ENCODE results near the gene ZNF148.

ZNF148 gene

DNA sequence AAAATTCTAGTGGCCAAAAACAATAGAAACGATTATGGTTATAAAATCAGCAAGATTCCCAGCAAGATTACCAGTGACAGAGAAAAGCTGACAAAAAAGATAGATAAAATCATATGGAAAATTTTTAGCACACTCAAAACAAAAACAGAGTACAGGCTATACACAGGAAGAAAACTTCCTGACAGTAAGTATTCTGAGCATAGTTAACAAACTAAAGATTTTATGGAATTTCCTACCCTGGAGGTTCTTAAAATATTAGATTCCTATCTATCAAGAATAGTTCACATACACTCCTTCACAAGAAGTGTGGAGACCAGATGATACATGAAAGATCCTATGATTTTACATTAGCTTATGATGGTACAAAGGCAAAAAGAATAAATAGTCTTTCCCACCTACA, 50.8 kb downstream of the ZNF148 start:
- no peak for DNase-seq

GRCh38 chr3:125322917-125323316, 52.2 kb downstream of the ZNF148 start:
- DNase-seq, result no peak

GRCh38 chr3:125322166-125322565, 53.0 kb downstream of the ZNF148 start:
- DNase-seq, result no peak

- no peak for DNase-seq
Measured at GRCh38 chr3:125319765-125320164, 55.4 kb downstream of the ZNF148 start.

DNA sequence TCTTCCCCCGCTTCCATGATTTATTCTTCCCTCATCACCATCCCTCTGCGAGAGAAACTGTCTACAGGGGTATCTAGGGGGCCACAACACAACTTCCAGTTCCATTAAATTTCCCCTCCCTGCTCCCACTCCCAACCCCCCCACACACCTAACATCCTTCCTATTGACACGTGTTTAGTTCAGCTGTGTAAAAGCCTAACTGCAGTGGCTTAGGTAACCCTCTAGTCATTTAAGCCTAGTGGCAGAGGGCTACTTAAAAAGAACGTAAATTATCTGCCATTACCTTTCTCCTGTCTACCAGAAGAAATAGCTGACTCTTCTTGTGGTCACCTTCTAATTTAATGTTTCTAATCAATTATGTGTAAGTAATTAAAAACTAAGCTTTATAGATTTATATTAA, 56.3 kb downstream of the ZNF148 start:
- DNase-seq, result no peak

DNA sequence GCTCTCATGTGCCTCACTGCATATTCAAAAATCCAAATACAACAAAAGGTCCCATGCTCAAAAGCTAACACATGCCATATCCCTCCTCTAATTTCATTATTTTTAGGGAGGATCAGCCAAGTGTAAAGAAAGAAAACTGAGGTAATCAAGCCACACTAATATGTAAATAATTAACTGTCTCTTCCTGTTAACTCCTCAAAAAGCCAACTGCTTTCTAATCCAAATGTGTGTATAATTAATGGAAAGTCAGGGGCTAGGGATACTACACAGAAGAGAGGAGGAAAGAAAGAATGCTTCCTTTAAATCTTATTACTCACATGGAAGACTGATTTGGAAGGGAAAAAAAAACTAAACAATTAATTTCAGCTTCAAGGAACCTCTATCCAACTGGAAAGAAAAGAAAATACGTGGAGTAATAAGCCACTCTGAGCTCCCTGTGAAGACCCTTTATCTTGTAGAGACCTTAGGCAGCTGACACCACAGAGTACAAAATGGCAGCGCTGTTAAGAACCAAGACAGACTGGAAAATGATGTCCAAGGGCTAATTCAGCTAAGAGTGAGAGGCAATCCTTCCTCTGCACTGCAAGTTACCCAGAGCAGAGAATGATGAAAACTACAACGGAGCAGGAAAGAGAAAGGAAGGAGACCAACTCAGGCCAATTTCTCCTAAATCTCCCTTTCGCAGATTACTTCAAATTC, 56.8 kb downstream of the ZNF148 start:
- no peak for DNase-seq

DNA sequence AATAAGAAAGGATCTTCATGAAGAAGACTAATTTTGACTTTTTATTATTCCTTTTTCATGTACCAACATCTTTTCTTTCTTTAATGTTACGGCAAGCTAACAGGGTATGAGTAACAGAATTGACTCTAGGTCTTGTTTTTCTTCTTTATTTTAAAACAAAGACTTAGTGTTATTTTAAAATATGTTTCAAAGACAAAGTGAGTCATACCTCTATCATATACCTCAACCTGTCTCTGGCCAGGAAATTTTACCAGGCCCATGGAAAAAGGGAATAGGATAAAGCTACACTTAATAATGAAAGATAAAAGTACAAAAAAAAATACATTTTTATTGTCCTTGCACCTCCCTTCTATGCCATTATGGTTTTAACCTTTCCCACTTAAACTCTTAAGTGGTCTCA, 57.4 kb downstream of the ZNF148 start:
- no peak for DNase-seq

DNA sequence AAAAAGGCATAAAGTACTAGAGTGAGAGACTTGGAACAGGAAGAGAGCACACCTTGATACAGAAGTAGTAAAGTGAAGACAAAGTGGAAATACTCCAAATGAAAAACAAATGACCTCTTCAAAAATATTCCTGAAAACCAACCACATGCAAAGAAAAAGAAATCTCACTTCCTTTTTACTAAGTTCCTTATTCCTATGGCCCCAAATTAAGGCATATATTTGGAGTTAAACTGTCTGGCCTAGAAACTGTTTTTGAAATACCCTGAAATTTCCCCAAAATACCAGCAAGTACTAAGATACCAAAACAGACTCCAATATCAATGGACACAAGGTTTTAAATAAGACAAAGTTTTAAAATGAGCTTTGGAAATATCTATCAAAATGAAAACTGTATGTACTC, 58.2 kb downstream of the ZNF148 start:
- no peak for DNase-seq

DNA sequence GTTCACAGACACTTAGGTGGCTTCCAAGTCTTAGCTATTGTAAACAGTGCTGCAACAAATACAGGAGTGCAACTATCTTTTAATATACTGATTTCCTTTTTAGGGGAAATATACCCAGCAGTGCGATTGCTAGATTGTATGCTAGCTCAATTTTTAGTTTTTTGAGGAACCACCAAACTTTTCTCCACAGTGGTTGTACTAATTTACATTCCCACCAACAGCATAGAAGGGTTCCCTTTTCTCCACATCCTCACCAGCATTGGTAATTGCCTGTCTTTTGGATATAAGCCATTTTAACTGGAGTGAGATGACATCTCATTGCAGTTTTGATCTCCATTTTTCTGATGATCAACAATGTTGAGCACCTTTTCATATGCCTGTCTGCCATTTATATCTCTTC, 58.9 kb downstream of the ZNF148 start:
- DNase-seq, result no peak

DNA sequence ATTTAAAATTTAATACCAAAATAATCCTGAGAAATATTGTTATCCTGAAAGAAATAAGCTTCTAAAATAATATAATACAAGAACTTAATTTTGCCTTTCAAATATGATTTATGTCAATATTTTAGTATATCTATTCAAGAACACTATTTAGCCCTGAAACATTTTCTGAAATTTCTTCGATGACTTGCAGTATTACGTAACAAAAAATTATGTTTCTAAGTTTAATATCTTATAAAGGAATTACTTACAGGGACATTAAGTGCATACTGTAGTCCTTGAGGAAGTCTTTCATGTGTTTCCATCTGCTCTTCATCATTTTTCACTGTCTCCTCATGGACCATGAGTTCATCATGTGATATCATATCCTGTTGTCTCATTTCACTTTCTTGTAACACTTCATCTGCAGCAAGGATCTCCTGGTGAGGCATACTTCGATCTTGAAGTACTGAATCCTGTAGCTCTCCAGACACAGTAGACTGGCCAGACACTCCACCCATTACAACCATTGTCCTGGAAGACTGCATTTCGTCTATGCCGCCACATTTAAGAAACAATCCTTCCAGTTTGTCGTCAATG, 62.0 kb downstream of the ZNF148 start:
- no peak for DNase-seq

DNA sequence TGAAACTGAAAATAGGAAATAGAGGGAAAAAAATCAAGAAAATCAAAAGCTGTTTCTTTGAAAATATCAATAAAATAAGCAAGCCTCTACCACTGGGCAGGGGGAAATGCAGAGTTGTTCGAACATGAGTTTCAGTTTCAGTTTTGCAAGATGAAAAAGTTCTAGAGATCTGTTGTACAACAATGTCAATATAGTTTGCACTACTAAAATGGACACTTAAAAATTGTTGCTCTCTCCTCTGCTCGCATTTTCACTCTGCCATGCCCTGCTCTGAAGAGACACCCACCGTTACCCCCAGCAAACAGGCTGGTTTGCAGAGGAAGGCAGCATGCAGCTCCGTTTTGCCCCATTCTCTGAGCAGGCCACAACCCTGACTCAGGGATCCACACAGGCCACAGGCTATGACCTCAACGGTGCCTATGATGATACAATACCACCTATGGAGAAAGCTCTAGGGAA, 64.5 kb downstream of the ZNF148 start:
- DNase-seq, result peak; percentile 37

- DNase-seq, result no peak
Measured at GRCh38 chr3:125309476-125309875, 65.6 kb downstream of the ZNF148 start.

DNA sequence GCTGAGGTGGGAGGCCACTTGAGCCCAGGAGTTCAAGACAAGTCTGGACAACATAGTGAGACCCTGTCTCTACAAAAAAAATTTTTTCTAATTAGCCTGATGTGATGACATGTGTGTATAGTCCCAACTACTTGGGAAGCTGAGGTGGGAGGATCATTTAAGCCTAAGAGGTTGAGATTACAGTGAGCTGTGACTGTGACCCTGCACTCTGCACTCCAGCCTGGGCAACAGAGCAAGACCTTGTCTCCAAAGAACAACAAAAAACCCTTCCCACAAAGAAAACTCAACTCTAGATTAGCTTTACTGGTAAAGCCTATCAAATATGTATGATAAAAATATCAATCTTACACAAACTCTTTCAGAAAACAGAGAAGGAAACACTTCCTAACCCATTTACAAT, 68.5 kb downstream of the ZNF148 start:
- no peak for DNase-seq

- no peak for DNase-seq
Measured at GRCh38 chr3:125302932-125303331, 72.2 kb downstream of the ZNF148 start.

- no peak for DNase-seq
Measured at GRCh38 chr3:125300416-125300815, 74.7 kb downstream of the ZNF148 start.

DNA sequence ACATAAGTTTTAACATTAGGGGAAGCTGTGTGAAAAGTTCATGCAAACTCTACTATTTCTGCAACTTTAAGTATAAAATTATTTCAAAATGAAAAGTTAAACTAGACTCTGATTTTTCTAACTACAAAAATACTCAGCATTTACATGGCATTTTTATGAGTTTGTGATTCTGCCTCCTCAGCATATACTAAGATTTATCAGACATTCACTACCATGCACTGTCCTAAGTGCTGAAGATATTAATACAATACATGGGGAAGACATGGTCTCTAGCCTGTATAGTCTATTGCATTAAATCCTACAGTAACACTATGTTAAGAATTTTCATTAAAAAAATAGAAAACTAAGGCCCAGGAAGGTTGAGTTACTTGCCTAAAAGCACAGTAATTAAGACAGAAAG, 80.7 kb downstream of the ZNF148 start:
- no peak for DNase-seq

GRCh38 chr3:125292015-125292414, 83.1 kb downstream of the ZNF148 start:
- DNase-seq, result no peak

GRCh38 chr3:125289429-125289981, 85.6 kb downstream of the ZNF148 start:
- DNase-seq, result no peak

GRCh38 chr3:125287248-125287647, 87.9 kb downstream of the ZNF148 start:
- no peak for DNase-seq

GRCh38 chr3:125281381-125281780, 93.7 kb downstream of the ZNF148 start:
- no peak for DNase-seq

GRCh38 chr3:125280668-125281361, 94.3 kb downstream of the ZNF148 start:
- no peak for DNase-seq

- no peak for DNase-seq
Measured at GRCh38 chr3:125278155-125278554, 97.0 kb downstream of the ZNF148 start.

- DNase-seq, result no peak
Measured at GRCh38 chr3:125271127-125271526, 104.0 kb downstream of the ZNF148 start.

GRCh38 chr3:125267460-125267859, 107.7 kb downstream of the ZNF148 start:
- DNase-seq, result no peak
